Mesodermal cell (in vitro differentiated cells): Measurements from ENCODE around the gene RGS12.

ENCODE experiments used
- H3K27ac ChIP-seq: 2 replicates; pipeline ENCODE4 v1.7.0; 2013; ENCODE audit warnings: mild to moderate bottlenecking, low read depth, low read length, moderate library complexity; ENCODE audit not compliant: severe bottlenecking
- H3K36me3 ChIP-seq: 2 replicates; pipeline ENCODE4 v1.7.1; 2013; ENCODE audit warnings: mild to moderate bottlenecking, low read length, moderate library complexity; ENCODE audit not compliant: control insufficient read depth, insufficient read depth
- H3K4me1 ChIP-seq: one replicate; pipeline ENCODE4 v1.7.1; 2013; ENCODE audit warnings: mild to moderate bottlenecking, low read length; ENCODE audit not compliant: insufficient read depth, control insufficient read depth, poor library complexity, severe bottlenecking
- H3K4me3 ChIP-seq: 2 replicates; pipeline ENCODE4 v1.7.0; 2013; ENCODE audit warnings: low read length, control low read depth, mild to moderate bottlenecking; ENCODE audit not compliant: insufficient read depth, poor library complexity, severe bottlenecking; ENCODE audit errors: extremely low read depth
- H3K9me3 ChIP-seq: 2 replicates; pipeline ENCODE4 v1.7.1; 2013; ENCODE audit warnings: mild to moderate bottlenecking, low read length, moderate library complexity; ENCODE audit not compliant: control insufficient read depth
- WGBS, 2 experiments: methylation state at CpG; one replicate each; pipeline ENCODE4 v1.1.5; 2013; ENCODE audit warnings: missing lambda C conversion rate in 2 of 2; ENCODE audit not compliant: insufficient coverage in 2 of 2; 5-methylcytosine and 5-hydroxymethylcytosine counted together

RGS12 gene

DNA sequence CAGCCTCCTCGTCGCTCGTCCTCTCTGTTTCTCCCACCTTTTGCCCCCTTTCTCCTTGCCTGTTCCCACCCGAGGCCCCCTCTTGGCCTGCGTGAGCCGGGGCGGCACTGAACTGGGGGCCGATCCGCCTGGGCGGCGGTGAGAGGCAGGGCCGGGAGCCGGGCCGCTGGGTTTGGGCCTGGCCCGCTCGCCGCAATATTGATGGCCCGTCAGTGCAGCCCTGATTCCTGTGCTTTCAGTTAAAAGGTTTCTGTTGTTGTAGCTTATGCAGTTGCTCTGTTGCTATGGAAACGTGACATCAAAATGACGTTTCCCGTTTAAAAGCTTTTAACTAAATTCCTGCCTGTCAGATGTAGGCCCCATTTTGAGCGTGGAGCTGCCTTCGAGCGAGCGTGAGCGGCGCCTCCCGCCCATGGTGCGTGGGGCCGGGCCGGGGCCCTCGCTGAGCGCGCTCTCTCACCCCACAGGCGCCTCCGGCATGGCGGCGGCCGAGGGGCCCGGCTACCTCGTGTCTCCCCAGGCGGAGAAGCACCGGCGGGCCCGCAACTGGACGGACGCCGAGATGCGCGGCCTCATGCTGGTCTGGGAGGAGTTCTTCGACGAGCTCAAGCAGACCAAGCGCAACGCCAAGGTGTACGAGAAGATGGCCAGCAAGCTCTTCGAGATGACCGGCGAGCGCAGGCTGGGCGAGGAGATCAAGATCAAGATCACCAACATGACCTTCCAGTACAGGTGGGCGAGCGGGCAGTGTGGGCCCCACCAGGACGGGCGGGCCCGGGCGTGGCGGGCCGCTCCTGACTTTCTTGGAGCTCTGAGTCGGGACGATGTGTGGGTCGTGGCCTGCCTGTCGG lies 43.8 kb upstream of the RGS12 start, which contains the start of gene MSANTD1:
MSANTD1 (plus strand) TSS at position 349 of the 851 bp plus-strand sequence; CDS start at position 413, 64 bp downstream.
- Histone ChIP-seq H3K4me1 (no peaks in the 10 kb centered on the region), H3K36me3 (peaks cover 6% of the 10 kb centered on the region), H3K4me3 (no peak within 1 kb of the TSS), H3K9me3 (no peaks in the 10 kb centered on the region), H3K27ac (no peak within 1 kb of the TSS)
- 94 to 95% methylated on average over 62 to 70 of the region's 72 CpGs for WGBS, 2 experiments

DNA sequence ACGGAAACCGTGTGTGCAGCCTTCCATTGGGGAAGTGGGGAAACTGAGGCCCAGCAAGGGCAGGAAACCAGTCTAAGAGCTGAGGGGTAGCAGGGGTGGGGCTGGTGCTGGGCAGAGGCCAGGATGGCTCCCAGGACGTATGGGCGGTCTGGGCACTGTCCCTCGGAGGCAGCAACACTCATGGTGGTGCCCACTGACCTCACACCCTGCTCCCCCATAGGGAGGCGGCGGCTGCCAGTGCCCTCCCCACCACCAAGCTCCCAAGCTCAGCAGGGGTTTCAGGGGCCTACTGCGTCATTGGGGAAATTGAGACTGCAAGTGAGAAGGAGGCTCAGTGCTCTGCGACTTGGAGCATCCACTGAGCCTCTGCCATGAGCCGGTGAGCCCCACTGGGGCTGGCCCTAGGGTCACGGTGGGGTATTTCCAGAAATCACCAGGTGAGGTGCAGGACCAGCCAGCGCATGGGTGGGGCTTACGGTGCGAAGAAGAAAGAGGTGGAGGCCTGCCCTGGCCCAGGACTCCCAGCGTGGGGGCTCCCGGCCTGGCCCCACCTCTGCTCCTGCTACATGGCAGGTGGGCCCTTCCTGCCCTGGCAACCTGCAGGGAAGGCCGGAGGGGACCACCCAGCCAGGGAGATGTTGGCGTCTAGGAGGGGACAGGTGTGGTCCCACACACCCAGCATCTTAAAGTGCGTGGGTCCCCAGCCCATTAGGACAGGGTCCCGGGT lies 42.9 kb upstream of the RGS12 start:
- Histone ChIP-seq H3K4me1 (no peaks in the 10 kb centered on the region), H3K4me3 (no peak overlapping the region), H3K27ac (no peak overlapping the region), H3K9me3 (no peaks in the 10 kb centered on the region), H3K36me3 (peaks cover 4% of the 10 kb centered on the region)
- 85 to 86% methylated on average over 14 to 18 of the region's 20 CpGs for WGBS, 2 experiments

DNA sequence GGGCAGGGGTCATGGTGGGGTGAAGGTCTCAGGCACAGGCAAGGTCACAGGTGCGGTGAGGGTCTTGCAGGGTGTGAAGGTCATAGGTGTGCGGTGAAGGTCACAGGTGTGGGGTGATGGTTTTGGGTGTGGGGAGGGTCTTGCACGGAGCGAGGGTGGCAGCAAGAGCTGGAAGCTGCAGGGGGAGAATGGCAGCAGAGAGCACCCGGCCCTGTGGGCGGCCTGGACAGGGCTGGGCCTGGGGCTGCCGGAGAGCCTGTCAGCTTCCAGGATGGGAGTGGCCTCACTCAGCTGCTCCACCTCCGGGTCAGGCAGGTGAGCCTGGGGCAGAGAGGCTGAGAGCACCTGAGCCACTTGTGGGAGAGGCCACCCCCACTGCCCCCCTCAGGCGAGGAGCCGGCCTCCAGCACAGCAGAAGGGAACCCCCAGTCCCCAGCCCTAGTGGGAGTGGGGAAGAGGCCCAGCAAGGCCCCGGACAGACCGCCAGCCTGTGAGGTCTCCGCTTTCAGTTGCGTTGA lies 42.3 kb upstream of the RGS12 start:
- Histone ChIP-seq H3K36me3 (no peaks in the 10 kb centered on the region), H3K4me1 (no peaks in the 10 kb centered on the region), H3K27ac (no peak overlapping the region), H3K4me3 (no peak overlapping the region), H3K9me3 (no peaks in the 10 kb centered on the region)
- WGBS, 2 experiments: 81 to 88% methylated on average over 11 of the region's 14 CpGs

DNA sequence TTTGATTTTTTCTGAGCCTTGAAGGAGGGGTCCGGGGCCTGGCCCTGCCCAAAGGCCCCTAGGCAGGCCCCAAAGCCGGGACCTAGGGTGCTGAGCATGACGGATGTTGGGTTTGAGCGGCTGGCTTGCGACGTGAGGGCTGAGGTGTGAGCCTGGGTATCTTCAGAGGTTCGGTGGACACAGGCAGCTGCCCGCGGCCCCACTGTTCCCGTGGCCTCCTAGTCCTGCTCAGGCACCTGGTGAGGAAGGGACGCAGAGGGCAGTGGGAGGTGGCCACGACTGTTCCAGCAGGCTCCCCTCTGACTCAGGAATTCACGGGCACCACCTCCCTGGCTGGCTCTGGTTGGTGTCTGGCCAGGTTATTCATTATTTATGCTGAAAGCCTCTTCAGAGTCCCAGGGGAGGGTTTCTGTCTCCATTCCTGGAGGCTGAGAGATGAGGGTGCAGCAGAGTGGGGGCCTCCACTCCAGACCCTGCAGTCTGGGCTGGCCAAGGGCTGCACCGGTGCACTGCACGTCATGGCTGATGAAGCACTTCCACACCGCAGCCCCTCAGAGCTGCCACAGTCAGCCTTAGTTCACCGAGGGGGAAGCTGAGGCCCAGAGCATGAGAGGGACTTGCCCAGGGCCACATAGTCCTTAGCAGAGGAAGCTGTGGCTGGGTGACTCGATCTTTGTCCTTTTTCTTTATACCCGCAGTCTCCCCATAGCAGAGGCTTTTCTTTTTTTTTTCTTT lies 41.7 kb upstream of the RGS12 start:
- no peak overlapping the region for H3K4me3 ChIP-seq
- no peaks in the 10 kb centered on the region for H3K4me1 ChIP-seq
- H3K27ac ChIP-seq: no peak overlapping the region
- no peaks in the 10 kb centered on the region for H3K36me3 ChIP-seq
- 78 to 82% methylated on average over 14 to 17 of the region's 19 CpGs for WGBS, 2 experiments
- no peaks in the 10 kb centered on the region for H3K9me3 ChIP-seq

DNA sequence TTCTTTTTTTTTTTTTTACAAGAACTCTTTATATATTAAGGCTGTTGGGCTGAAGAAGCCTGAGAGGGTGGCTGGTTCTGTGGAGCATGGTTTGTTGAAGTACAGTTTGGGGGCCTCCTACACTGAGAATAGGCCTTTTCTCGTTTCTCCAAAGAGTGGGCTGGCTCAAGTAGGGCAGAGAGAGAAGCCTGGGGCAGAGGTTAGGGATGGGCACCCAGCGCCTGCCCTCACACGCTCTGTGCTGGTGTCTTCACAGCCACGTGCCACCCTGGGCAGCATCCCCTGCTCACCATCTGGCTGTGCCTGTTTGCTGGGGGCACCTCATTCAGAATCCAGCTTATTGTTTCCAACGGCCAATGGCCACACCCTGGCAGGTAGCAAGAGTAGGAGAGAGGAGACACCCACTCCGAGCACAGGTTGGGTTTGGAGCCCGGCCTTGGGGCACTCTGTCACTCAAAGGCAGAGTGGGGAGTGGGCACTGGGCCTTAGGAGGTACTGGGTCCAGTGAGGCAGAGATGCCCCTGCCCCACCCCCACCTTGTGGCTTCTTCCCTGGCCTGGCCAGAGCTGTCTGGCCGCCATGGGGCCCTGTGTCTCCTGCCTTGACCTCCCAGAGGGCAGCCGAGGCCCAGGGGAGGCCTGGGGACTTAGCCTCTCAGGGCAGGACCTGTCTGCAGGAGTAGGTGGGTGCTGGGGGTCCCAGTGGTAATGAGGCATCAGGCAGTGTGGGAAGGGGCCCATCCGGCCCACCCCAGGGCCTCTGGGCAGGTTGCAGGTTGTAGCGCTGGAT lies 40.9 kb upstream of the RGS12 start:
- H3K4me3 ChIP-seq: no peak overlapping the region

DNA sequence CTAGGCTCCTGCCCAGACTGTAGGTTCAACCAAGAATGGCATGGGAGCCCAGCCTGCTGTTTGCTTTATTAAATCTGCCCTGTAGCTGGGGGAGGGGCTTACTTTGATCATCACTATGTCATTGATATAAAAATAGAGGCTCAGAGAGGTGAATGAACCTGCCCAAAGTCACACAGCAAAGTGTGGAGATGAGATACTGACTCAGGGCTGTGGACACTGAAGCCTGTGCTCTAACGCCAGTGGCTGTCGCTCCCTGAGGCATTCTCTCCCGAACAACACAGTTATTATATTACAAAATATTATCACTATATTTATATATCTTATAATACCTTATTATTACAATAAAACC lies 40.4 kb upstream of the RGS12 start:
- no peaks in the 10 kb centered on the region for H3K9me3 ChIP-seq
- H3K4me3 ChIP-seq: no peak overlapping the region
- H3K27ac ChIP-seq: no peak overlapping the region
- no peaks in the 10 kb centered on the region for H3K4me1 ChIP-seq
- no peaks in the 10 kb centered on the region for H3K36me3 ChIP-seq
- no CpG with 5 or more reads among the region's 3 CpGs for WGBS, 2 experiments

More for the DNA sequence above, 40.9 kb upstream of the RGS12 start:
- WGBS, 2 experiments: 92 to 97% methylated on average over 8 to 9 of the region's 11 CpGs
- no peaks in the 10 kb centered on the region for H3K9me3 ChIP-seq
- H3K27ac ChIP-seq: no peak overlapping the region
- H3K36me3 ChIP-seq: no peaks in the 10 kb centered on the region
- no peaks in the 10 kb centered on the region for H3K4me1 ChIP-seq

GRCh38 chr4:3252831-3253641 lies 39.8 kb upstream of the RGS12 start:
- Histone ChIP-seq H3K9me3 (no peaks in the 10 kb centered on the region), H3K4me1 (no peaks in the 10 kb centered on the region), H3K27ac (no peak overlapping the region), H3K36me3 (no peaks in the 10 kb centered on the region), H3K4me3 (no peak overlapping the region)
- WGBS, 2 experiments: 92 to 94% methylated on average over 35 to 38 of the region's 38 CpGs

DNA sequence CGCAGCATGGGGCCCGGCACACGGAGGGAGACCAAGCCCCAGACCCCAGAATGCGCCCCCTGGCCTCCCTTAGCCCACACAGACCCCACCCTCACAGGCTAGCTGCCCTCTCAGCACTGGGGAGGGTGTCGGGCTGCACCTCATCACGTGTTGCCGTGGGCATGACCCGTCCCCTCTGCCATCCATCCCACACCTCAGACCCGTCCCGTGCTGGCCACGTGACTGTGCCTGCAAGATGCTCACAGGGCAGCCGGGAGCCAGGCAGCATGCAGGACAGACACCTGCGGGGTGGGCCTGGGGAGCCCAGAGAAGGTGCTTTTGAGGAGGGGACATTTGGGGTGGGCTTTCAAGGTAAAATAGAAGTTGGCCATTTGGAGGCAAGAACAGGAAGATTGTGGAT lies 39.0 kb upstream of the RGS12 start:
- H3K9me3 ChIP-seq: no peaks in the 10 kb centered on the region
- WGBS, 2 experiments: 86 to 94% methylated on average over 8 to 13 of the region's 13 CpGs
- H3K4me3 ChIP-seq: no peak overlapping the region
- no peaks in the 10 kb centered on the region for H3K4me1 ChIP-seq
- H3K27ac ChIP-seq: no peak overlapping the region
- no peaks in the 10 kb centered on the region for H3K36me3 ChIP-seq

GRCh38 chr4:3254302-3255131 lies 38.3 kb upstream of the RGS12 start:
- Histone ChIP-seq H3K4me3 (no peak overlapping the region), H3K9me3 (no peaks in the 10 kb centered on the region), H3K4me1 (no peaks in the 10 kb centered on the region), H3K27ac (no peak overlapping the region), H3K36me3 (no peaks in the 10 kb centered on the region)
- WGBS, 2 experiments: 87 to 88% methylated on average over 6 to 14 of the region's 14 CpGs
